Skeletal muscle tissue (tissue), 4 donors: ENCODE measurements around the gene SH3BP4. TPM values are rescaled to one million over a fixed set of nuclear protein-coding genes. Genes with fewer than 3 reads are reported as not detected.

ENCODE experiments used
- H3K27ac ChIP-seq: one replicate; pipeline ENCODE4 v1.7.0; 2013; ENCODE audit warnings: mild to moderate bottlenecking, low read depth, low read length, inconsistent platforms
- H3K27me3 ChIP-seq, 3 donors: one replicate each; pipeline ENCODE4 v1.7.0; 2013; ENCODE audit warnings: low read length in 3 of 3; ENCODE audit not compliant: control insufficient read depth in 3 of 3, insufficient read depth in 3 of 3
- H3K36me3 ChIP-seq, 3 donors: one replicate each; pipeline ENCODE4 v1.7.0; 2013; ENCODE audit warnings: low read length in 3 of 3; ENCODE audit not compliant: control insufficient read depth in 3 of 3, insufficient read depth in 3 of 3
- H3K4me1 ChIP-seq, 3 donors: one replicate each; pipeline ENCODE4 v1.7.0; 2013; ENCODE audit warnings: low read length in 3 of 3, mild to moderate bottlenecking in 3 of 3; ENCODE audit not compliant: control insufficient read depth in 3 of 3, insufficient read depth in 3 of 3
- H3K4me3 ChIP-seq, 3 donors: one replicate each; pipeline ENCODE4 v1.7.0; 2013; ENCODE audit warnings: low read length in 3 of 3
- H3K9ac ChIP-seq, 3 donors: one replicate each; pipeline ENCODE4 v1.7.0; 2013; ENCODE audit warnings: low read length in 3 of 3, mild to moderate bottlenecking in 3 of 3, moderate library complexity in 2 of 3, low read depth in 1 of 3
- H3K9me3 ChIP-seq, 3 donors: one replicate each; pipeline ENCODE4 v1.7.0; 2013; ENCODE audit warnings: low read length in 3 of 3; ENCODE audit not compliant: control insufficient read depth in 3 of 3
- total RNA-seq: library from RNA; depleted of rRNA; stranded (reverse); fragments of >200 nt; gene quantifications from one replicate; pipeline ENCODE4 v1.2.3, GENCODE V29; 2014
- donor health status: Osteomylitis.

The SH3BP4 gene
- total RNA-seq, 1 donor from 2014 or later = 8.9 TPM

DNA sequence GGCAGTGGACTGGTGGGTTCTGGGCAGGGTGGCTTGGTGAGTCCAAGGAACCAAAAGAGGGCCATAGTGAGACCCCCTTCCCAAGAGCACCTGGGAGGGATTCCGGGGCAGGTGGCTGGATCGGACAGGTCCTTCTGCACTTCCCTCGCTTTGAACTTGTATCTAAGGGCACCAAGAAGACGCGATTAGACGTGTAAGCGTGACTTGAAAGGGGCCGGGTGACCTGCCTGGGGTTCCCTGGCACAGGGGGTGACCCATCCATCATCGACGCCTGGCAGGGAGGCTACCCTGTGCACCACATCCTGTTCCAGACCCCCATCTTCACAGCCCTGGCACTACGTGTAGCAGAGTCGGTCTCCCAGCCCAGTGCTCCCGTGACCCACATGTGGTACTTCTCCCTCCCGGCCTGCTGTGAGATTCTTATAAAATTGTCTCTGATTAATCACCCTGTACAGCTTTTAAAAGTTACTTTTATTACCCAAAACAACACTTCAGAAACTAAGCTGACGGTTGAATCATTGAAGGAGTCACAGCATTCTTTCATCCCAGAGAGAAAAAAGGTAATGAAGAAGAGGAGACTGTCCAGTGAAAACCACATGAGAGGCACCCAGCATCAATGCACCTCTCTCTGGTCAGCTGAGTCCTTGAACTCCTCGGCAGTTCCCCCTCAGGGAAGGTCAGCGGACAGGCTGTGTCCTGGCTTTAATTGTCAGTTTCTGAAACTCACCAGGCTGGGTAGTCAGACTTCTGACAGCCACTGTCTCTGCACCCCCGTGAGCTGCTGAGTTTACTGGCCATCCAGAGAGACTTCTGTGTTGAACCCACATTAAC is 13.0 kb downstream of the SH3BP4 start:
- H3K9me3 ChIP-seq = no peaks in the 10 kb centered on the region
- H3K4me1 ChIP-seq = peaks cover 25 to 37% (median 30%) of the 10 kb centered on the region in 3 donors
- H3K4me3 ChIP-seq = no peak overlapping the region
- H3K36me3 ChIP-seq = no peaks in the 10 kb centered on the region
- H3K27me3 ChIP-seq = no peaks in the 10 kb centered on the region
- H3K27ac ChIP-seq = no peak overlapping the region
- H3K9ac ChIP-seq = no peak overlapping the region

GRCh38 chr2:234966340-234966739 is 14.5 kb downstream of the SH3BP4 start:
- no peak overlapping the region for H3K9ac ChIP-seq
- H3K4me3 ChIP-seq = no peak overlapping the region
- H3K27me3 ChIP-seq = no peaks in the 10 kb centered on the region
- no peaks in the 10 kb centered on the region for H3K36me3 ChIP-seq
- H3K9me3 ChIP-seq = no peaks in the 10 kb centered on the region
- no peak overlapping the region for H3K27ac ChIP-seq
- peaks cover 20 to 33% (median 24%) of the 10 kb centered on the region in 3 donors for H3K4me1 ChIP-seq

DNA sequence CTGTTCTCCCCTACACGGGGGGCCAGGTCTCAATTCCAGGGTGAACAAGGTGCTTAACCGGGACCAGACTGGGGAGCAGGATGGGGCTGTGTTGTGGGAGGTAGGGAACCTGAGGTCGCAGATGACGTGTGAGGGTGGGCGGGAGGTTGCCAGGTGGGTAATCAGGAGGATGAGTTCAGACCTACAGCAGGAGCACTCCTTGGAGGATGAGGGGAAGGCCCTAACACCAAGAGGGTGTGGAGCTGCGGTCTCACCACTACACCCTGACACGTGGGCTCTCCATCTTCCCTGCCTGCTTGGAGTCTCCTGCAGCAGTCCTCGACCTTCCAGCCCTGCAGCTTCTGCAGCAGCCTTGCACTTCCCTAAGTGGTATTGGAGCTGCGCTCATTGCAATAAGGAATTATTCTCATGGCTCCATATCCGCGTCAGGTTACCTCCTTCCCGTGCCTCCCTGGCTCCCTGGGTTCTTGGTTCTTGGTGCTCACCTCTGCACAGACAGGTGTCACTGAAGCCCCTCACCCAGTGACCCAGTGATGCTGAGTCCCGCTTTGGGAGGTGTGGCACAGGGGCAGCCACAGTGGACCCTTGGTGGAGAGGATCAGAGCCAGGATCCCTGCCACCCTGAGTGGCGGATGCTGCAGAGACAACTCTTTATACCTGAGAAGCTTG is 15.5 kb downstream of the SH3BP4 start:
- Histone ChIP-seq H3K4me1 (peaks cover 20 to 33% (median 24%) of the 10 kb centered on the region in 3 donors), H3K36me3 (no peaks in the 10 kb centered on the region), H3K9ac (no peak overlapping the region), H3K27me3 (no peaks in the 10 kb centered on the region), H3K27ac (no peak overlapping the region), H3K9me3 (no peaks in the 10 kb centered on the region), H3K4me3 (no peak overlapping the region)

DNA sequence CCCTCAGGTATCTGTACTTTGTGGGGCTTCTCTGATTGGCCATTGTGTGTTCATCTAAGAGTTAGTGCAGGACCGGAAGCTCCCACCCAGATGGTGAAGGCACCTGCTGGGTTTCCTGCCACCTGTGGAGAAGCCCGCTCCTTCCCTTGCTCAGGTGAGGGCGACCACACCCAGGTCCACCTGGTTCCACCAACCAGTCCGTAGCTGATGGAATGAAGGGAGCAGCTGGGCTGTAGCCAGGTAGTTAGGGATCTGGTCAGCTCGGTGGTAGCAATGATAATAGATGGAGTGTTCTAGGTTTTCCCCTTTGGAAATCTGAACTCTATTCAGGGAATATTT is 16.0 kb downstream of the SH3BP4 start:
- Histone ChIP-seq H3K27me3 (no peaks in the 10 kb centered on the region), H3K4me1 (peaks cover 20 to 33% (median 24%) of the 10 kb centered on the region in 3 donors), H3K9ac (no peak overlapping the region), H3K27ac (no peak overlapping the region), H3K36me3 (no peaks in the 10 kb centered on the region), H3K4me3 (no peak overlapping the region), H3K9me3 (no peaks in the 10 kb centered on the region)

GRCh38 chr2:234968631-234969305 is 17.0 kb downstream of the SH3BP4 start:
- H3K27ac ChIP-seq = no peak overlapping the region
- H3K9ac ChIP-seq = peak overlapping the region in 1 of 3 donors; percentile 6
- H3K27me3 ChIP-seq = peaks cover 0 to 2% (median 0%) of the 10 kb centered on the region in 3 donors
- H3K9me3 ChIP-seq = no peaks in the 10 kb centered on the region
- H3K36me3 ChIP-seq = no peaks in the 10 kb centered on the region
- H3K4me1 ChIP-seq = peaks cover 16 to 29% (median 19%) of the 10 kb centered on the region in 3 donors
- H3K4me3 ChIP-seq = peak overlapping the region in 1 of 3 donors; percentile 46

- Histone ChIP-seq H3K9me3 (no peaks in the 10 kb centered on the region), H3K4me3 (peak overlapping the region in 1 of 3 donors; percentile 46), H3K27me3 (peaks cover 0 to 2% (median 0%) of the 10 kb centered on the region in 3 donors), H3K27ac (peak overlapping the region; percentile 26), H3K9ac (peak overlapping the region in 1 of 3 donors; percentile 6), H3K36me3 (no peaks in the 10 kb centered on the region), H3K4me1 (peaks cover 11 to 23% (median 14%) of the 10 kb centered on the region in 3 donors)
Measured at GRCh38 chr2:234969306-234970098, 17.7 kb downstream of the SH3BP4 start.

- Histone ChIP-seq H3K4me1 (peaks cover 15 to 24% (median 20%) of the 10 kb centered on the region in 3 donors), H3K9me3 (no peaks in the 10 kb centered on the region), H3K4me3 (no peak overlapping the region), H3K36me3 (no peaks in the 10 kb centered on the region), H3K27ac (peak overlapping the region; percentile 26), H3K27me3 (peaks cover 0 to 2% (median 0%) of the 10 kb centered on the region in 3 donors), H3K9ac (no peak overlapping the region)
Measured at GRCh38 chr2:234970099-234970440, 18.3 kb downstream of the SH3BP4 start.

- H3K9me3 ChIP-seq = no peaks in the 10 kb centered on the region
- H3K9ac ChIP-seq = no peak overlapping the region
- peak overlapping the region; percentile 26 for H3K27ac ChIP-seq
- H3K36me3 ChIP-seq = no peaks in the 10 kb centered on the region
- no peak overlapping the region for H3K4me3 ChIP-seq
- H3K27me3 ChIP-seq = peaks cover 0 to 3% (median 2%) of the 10 kb centered on the region in 3 donors
- peaks cover 19 to 28% (median 24%) of the 10 kb centered on the region in 3 donors for H3K4me1 ChIP-seq
Measured at GRCh38 chr2:234970477-234970882, 18.7 kb downstream of the SH3BP4 start.

GRCh38 chr2:234971496-234971895 is 19.7 kb downstream of the SH3BP4 start:
- Histone ChIP-seq H3K4me3 (no peak overlapping the region), H3K4me1 (peaks cover 20 to 28% (median 25%) of the 10 kb centered on the region in 3 donors), H3K36me3 (no peaks in the 10 kb centered on the region), H3K27ac (no peak overlapping the region), H3K9me3 (no peaks in the 10 kb centered on the region), H3K9ac (no peak overlapping the region), H3K27me3 (peaks cover 0 to 3% (median 2%) of the 10 kb centered on the region in 3 donors)
